OCI-LY7 (cell line): ENCODE data around the gene UBC.

ENCODE experiments used
- EZH2phosphoT487 ChIP-seq: fragments of 200-600 bp; sonication (generic); IDR thresholded peaks from 2 replicates; pipeline ENCODE4 v1.6.1; 2018; ENCODE audit warnings: low read depth, borderline replicate concordance, mild to moderate bottlenecking, mixed run types, antibody characterized with exemption, low read length, moderate library complexity, mixed read lengths
- TF ChIP-seq, protein P1 (sequence below): fragments of 200-600 bp; sonication (generic); conservative IDR thresholded peaks from 2 replicates; pipeline ENCODE4 v1.5.1; 2014; ENCODE audit warnings: mild to moderate bottlenecking, antibody characterized with exemption, low read length, moderate library complexity, mixed read lengths

GRCh38 chr12:124915239-124916236 is 1.1 kb upstream of the UBC start:
- TF ChIP-seq, protein P1, sequence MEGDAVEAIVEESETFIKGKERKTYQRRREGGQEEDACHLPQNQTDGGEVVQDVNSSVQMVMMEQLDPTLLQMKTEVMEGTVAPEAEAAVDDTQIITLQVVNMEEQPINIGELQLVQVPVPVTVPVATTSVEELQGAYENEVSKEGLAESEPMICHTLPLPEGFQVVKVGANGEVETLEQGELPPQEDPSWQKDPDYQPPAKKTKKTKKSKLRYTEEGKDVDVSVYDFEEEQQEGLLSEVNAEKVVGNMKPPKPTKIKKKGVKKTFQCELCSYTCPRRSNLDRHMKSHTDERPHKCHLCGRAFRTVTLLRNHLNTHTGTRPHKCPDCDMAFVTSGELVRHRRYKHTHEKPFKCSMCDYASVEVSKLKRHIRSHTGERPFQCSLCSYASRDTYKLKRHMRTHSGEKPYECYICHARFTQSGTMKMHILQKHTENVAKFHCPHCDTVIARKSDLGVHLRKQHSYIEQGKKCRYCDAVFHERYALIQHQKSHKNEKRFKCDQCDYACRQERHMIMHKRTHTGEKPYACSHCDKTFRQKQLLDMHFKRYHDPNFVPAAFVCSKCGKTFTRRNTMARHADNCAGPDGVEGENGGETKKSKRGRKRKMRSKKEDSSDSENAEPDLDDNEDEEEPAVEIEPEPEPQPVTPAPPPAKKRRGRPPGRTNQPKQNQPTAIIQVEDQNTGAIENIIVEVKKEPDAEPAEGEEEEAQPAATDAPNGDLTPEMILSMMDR: no peak
- no peak for TF ChIP-seq EZH2phosphoT487
